GM21576 (cell line): ENCODE measurements around the gene CLRN2.

Experiments used
- ATAC-seq: cut with Tn5 transposase; IDR thresholded peaks from one replicate; pipeline ENCODE4 v1.9.1; 2021; ENCODE audit warnings: mild to moderate bottlenecking, moderate library complexity; ENCODE audit not compliant: unreplicated experiment

Gene CLRN2, protein sequence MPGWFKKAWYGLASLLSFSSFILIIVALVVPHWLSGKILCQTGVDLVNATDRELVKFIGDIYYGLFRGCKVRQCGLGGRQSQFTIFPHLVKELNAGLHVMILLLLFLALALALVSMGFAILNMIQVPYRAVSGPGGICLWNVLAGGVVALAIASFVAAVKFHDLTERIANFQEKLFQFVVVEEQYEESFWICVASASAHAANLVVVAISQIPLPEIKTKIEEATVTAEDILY

DNA sequence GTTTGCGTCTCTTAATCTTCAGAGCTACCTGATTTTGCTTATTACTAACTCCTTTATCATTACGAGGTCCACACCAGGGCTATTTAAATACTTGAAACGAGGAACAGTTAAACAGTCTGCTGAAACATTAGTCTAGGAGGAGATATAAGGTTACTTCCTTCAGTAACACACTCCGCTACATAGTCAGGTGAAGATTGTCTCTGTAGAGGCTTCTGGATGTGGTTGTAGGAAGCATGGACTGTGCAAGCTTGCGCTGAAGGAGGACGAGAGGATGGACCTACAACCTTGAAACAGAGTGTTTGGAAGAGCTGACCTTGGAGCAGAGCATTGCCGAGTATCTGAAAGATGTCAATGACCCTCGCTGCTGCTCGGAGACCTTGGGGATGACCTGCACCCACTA lies at the start of gene CLRN2:
CLRN2 (plus strand) TSS at position 301 of the 400 bp plus-strand sequence. CDS start 102 bp downstream, outside the sequence.
- ATAC-seq = no peak

DNA sequence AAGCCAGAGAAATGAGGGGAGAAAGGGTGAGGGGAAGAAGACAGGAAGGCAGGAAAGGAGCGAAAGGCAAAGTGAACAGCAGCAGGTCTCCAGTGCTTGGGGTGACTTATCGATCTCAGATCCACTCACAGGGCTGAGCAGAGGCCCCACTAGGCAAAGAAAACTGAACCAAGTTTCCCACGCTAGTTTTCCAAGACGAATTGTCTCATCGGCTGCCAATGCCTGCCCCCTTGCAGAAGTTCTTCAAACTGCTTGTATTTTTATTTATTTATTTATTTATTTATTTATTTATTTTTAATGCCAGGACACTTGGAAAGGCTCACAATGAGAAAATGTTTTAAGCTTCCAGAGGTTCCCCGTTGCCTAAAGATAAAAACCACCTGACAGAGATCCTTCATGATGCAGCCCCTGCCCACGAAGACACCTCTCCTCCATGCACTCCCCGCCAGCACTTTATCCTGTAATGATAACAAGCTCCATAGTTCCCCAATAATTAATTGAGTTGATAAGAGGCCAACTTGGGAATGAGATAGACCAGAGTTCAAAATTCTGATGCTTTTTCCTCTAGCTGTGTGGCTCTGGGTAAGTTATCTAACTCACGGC lies 46.2 kb upstream of the CLRN2 start:
- ATAC-seq = no peak

DNA sequence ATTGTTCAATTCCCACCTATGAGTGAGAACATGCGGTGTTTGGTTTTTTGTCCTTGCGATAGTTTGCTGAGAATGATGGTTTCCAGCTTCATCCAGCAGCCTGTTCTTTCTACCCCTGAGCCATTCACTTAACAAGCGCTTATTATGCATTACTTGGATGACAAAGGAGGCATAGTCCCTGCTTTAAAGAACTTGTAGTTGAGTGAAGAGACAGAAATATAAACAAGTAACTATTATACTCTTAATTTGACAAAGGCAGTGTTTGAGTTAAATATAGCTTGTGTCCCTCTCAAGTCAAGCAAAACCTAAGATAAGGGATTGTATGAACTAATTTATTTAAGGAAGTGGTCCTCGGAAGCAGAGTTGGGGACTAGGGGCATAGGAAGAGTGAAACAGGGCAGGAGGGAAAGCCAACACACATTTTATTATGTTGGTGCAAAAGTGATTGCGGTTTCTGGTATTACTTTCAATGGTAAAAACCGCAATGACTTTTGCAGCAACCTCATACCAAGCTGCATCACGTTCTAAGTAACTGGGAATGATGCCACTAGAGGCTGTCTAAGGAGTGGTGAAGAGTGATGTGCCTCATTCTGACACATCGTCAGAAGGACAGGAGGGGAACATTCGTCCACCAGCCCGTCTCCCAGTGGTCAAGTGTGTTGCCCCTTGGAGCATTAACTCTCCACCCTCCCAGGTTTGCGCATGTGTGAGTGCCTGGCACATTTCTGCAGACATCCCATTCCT lies 44.9 kb upstream of the CLRN2 start:
- ATAC-seq = no peak

- no peak for ATAC-seq
Observed at GRCh38 chr4:17475481-17475880, 39.5 kb upstream of the CLRN2 start.

GRCh38 chr4:17476853-17477252 lies 38.1 kb upstream of the CLRN2 start:
- no peak for ATAC-seq

GRCh38 chr4:17477774-17478472 lies 37.0 kb upstream of the CLRN2 start:
- no peak for ATAC-seq

DNA sequence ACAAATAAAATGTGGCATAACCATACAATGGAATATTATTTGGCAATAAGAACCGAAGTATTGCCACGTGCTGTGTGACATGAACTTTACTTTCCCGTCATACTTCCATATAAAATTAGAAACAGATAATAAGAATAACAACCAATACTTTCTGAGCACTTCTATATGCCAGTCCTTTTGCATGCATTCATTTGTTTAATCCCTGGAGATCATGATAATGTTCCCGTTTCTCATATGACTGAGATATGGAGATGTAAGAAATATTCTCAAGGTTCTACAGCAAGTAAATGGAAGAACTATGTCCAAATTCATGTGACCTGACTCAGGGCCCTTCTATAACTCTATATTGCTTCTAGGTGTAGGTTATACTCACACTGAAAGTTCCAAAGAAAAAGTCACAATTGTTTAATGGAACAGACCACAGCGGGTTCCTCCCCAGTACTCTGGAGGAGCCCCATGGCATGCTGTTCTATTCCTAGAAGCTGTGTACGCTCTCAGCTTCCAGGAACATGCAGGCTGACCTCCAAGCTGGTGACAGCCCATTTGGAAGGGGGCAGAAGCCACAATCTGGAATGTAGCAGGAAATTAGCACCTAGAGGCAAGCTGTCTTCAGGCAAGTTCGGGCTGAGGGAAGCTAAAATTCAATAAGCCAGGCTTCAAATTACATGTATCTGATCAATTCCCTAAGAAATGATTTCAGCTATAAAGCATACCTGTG lies 34.6 kb upstream of the CLRN2 start:
- ATAC-seq = no peak

GRCh38 chr4:17480955-17481354 lies 34.0 kb upstream of the CLRN2 start:
- no peak for ATAC-seq

DNA sequence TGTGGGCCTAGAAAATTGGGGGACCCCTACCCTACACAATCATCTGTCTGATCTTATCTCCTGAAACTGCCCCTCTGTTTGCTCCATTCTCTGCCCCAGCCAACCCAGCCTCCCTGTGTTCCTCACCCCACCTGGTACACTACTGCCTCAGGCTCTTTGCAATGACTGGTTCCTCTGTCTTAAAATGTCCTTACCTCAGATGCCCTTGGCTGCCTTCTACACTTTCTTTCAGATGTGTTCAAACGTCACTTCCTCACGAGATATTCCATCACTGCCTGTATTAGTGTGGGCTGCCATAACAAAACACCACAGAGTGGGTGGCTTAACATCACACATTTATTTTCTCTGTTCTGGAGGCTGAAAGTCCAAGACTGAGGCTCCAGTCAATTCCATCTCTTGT lies 32.2 kb upstream of the CLRN2 start:
- no peak for ATAC-seq

GRCh38 chr4:17489123-17489522 lies 25.8 kb upstream of the CLRN2 start:
- no peak for ATAC-seq

- no peak for ATAC-seq
Observed at GRCh38 chr4:17489721-17490120, 25.2 kb upstream of the CLRN2 start.

- ATAC-seq = no peak
Observed at GRCh38 chr4:17490575-17491059, 24.3 kb upstream of the CLRN2 start.

GRCh38 chr4:17491196-17491595 lies 23.8 kb upstream of the CLRN2 start:
- no peak for ATAC-seq

- ATAC-seq = no peak
Observed at GRCh38 chr4:17492058-17492741, 22.8 kb upstream of the CLRN2 start.

DNA sequence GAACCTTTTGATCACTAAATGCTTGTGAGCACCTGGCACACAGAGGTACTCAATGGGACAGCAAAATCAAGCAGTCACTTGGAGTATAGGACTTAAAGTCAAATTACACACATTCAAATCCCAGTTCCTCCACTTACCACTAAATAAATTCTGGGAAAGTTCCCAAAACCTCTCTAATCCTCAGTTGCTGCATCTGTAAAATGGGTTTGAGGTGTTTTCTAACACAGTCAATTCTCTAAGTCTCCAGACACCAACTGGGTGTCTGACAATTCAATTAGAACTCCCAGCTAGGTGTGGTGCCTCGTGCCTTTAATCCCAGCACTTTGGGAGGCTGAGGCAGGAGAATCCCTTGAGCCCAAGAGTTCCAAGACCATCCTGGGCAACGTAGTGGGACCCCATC lies 22.1 kb upstream of the CLRN2 start:
- no peak for ATAC-seq

DNA sequence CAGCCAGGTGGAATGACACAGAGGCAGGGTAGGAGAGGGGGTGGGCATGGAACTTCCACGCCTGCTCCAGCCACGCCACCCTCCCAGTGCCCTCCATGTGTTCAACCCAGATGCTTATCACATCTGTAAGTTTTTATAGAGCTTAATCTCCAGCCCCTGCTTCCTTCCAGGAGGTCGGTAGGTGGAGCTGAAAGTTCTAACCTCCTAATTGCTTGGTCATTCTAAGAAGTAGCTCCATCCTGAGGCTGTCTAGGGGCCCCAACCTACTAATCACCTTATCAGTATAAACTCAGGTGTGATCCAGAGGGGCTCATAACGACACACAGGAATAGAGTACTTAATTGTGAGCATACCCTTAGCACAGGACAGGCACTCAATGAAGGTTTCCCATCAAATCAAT lies 21.3 kb upstream of the CLRN2 start:
- ATAC-seq = no peak

DNA sequence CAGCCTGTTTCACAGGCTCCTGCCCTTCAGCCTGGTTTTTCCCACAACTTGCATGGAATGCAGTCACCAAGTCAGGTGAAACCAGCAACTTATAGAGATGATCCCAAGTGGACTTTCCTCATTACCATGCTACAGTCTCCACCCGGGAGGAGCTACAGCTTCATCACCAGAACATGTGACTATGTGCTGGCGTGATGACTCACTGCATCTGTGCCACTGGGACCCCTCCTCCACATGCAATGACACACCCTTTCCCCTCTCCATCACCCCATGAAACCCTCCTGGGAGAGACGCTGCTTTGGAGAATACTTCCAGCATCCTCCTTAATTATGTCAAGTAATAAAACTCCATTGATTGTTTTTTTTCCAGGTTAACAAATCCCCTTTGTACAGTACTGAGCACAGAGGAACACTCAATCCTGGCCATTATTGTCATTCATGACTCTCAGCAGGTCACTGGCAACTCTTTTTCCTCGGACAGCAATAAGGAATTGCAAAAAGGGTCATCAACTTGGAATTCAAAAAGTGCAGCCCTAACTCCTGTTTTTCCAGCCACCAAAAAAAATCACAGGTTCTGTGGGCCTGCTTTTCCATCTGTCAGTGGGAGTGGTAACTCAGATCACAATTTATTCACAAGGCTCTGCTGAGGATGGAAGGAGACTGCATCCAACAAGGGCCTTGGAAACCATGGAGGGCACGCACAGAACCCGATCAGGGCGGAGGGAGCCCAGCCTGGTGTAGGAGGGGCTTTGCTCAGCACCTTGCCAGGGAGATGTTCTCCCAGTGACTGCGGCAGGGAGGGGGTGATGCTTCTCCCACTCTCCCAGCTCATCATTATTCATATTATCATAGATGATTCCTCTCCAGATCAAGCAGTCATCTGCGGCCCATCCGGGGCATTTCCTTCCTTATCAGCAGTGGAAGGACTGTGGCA lies 20.4 kb upstream of the CLRN2 start:
- no peak for ATAC-seq

DNA sequence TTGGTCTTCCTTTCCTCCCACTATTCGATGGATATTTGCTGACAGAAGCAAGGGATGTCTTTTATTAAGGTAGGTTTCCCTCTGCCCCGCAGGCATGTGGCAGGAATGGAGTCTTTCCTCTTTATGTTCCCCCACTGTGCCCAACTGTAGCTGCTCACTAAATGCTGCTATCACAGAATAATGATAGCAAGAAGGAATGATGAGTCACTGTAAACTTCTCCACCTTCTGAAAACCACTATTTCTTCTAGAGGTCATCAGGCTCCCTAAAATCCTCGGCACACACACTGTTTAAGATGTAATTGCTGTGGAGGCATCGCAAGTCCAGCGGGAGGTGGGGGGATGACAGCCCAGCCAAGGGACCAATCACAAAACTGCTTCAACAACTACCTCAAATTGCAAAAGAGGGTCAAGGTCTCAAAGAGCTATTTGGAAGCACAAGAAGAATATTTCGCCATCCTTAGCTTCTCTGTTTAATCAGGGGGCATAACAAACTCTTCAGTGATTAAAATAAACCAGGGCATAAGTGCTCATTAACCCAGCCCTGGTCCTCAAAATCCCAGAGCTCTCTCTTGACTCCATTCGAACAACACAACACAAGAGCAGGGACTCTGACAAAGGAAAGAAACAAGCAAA lies 17.0 kb upstream of the CLRN2 start:
- ATAC-seq = no peak

- no peak for ATAC-seq
Observed at GRCh38 chr4:17500574-17500973, 14.4 kb upstream of the CLRN2 start.
